NCI-H1930 (cell line): ENCODE data around the gene CDC42BPA.

Source experiments
- DNase-seq, 2 experiments: peaks; one replicate each; lab custom pipeline; 2025; lab: John Stamatoyannopoulos, UW

CDC42BPA gene

GRCh38 chr1:227333423-227333822 is 15.1 kb upstream of the CDC42BPA start:
- DNase-seq = no peak

DNA sequence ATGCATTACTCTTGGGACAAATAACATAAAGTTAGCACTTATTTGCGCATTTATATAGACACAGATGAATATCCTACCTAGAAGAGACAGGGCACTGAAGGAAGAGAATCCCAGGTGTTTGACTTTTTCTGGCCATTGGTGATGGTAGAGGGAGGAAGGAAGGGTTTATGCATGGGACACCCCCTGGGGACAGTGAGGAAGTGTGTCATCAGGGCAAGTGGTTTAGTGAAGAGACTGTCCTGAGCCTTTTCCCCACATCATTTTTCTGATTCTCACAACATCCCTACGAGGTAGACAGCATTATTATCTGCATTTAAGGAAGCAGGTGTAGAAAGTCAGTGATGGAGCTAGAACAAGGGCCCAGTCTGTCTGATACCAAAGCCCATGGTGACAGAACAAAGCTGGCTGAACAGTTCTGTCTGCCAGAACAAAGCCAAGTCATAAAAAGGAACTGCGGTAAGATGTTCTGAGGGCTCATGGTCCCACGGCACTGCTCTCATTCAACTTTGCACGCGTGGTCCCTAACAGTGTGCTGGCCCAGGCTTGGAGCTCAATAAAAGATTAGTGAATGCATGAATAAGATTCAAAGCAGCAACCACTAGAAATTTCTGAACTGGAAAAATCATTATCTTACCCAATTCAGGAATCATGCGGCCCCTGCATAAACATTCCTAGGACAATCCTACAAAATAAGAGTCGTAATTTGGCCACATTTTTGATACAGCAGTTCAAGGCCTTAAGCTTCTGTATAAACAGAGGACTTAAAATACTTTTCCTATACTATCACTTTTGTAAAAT is 12.2 kb upstream of the CDC42BPA start:
- DNase-seq = no peak

- no peak for DNase-seq
These were observed 10.2 kb upstream of the CDC42BPA start for GRCh38 chr1:227328405-227329019.

- DNase-seq = no peak
These were observed 6.9 kb upstream of the CDC42BPA start for GRCh38 chr1:227325156-227325555.

GRCh38 chr1:227323967-227324268 is 5.6 kb upstream of the CDC42BPA start:
- DNase-seq = no peak

- no peak for DNase-seq
These were observed 5.1 kb upstream of the CDC42BPA start for GRCh38 chr1:227323171-227323966.

DNA sequence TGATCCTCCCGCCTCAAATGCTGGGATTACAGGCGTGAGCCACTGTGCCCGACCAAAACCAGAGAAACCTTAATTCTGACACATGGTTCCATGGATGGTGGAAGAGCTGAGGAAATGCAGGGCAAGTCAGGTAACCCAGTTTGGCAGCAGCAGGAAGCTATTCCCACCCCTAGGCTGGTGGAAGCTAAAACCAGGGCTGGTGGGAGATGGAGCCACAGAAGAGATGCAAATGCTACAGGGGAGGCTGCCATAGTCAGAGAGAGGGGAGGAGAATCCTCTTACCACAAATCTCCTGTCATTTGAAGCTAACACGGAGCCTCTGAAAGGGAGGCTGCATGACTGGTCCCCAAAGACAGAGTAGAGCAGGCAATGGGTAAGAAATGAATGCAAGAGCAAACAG is 4.1 kb upstream of the CDC42BPA start:
- DNase-seq = no peak

GRCh38 chr1:227321035-227321434 is 2.7 kb upstream of the CDC42BPA start:
- no peak for DNase-seq

GRCh38 chr1:227320476-227320875 is 2.2 kb upstream of the CDC42BPA start:
- DNase-seq = no peak

GRCh38 chr1:227318853-227319607 is 738 bp upstream of the CDC42BPA start:
- peak; percentile 23 to 43 for DNase-seq

DNA sequence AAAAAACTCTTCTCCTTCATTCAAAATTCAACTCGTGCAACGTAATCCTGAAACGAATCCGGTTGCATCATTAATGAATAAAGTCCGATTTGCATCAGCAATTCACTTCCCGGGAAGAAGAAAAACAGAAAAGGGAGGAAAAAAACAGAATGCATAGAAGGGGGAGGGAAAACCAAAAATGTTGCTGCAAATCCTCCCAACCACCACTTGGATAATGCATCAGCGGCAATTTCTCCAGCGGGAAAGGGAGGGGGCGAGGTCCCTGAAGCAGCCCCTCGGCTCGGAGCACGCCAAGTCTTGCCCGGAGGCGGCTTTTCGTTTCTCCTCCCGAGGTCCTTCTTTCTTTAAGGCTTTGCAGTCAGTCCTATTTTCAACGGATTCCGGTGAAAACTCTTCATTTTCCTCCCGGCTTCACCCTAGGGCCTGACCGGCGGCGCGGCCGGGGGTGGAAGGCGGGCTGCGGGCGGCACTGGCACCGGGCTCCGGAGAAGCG is 723 bp downstream of the CDC42BPA start:
- peak in 1 of 2 experiments; percentile 43 for DNase-seq

DNA sequence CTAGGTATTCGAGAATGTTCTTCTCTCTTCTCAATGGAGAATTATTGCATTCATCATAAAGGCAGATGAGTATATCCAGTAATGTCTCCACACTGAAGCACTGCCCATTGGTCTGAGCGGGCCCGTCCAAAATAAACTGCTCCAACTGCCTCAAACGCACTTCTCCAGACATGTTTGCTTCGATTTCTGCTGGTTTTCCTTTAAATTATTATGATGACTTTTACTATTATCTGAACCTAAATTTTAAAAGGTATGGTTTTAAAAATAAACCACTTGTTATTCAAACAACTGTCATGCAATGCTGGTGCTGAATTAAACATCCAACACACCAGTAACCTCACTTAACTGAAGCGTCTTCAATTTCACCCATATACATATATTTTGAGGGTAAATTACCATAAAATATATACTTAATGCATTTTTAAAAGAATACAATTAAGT is 1.3 kb downstream of the CDC42BPA start:
- no peak for DNase-seq

DNA sequence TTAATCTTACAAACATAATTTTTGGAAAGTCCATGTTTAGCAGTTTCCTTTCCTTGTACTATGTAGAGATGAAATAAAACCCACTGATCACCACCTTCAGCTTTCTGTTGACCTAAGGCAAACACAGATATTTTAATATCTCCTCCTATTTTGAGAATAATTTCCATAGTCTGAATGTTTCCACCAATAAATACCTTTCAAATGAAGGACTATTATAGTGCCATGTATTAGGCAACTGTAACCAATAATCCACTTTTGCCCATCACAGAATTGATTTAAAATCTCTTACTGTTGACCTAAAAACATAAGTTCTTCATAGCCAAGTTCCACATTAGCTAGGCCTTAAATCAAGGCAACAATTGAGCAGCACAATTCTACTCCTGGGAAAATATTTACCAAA is 1.8 kb downstream of the CDC42BPA start:
- DNase-seq = no peak

DNA sequence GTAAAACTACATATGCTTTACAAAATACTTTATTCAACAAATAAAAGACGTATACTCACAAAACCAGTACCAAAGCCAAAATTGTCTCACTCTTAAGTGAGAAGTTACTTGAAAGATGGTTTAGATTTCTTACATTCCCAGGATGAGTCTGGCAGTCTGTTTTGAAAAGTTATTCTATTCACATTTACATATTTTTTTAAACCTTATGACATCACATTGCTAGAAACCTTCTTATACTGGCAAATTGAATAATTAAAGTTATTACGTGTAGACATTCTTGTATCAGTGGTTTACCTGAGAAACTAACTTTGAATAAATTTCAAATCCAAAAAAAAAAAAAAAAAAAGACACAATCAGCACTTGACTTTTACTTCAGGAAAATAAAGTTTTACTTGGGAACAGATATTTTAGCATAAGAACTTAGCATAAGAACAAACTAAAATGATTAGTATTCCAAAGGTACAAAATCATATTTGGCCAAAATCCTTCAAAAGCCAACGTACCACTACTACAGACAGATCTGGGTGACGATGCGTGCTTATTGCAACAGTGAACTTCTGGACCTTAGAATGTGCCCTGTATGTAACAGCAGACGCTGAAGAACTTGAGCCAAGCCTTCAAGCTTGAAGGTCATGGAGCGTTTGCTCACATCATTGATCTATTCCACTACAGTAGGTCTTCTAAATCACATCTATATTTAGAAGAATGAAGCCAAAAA is 2.5 kb downstream of the CDC42BPA start:
- no peak for DNase-seq

DNA sequence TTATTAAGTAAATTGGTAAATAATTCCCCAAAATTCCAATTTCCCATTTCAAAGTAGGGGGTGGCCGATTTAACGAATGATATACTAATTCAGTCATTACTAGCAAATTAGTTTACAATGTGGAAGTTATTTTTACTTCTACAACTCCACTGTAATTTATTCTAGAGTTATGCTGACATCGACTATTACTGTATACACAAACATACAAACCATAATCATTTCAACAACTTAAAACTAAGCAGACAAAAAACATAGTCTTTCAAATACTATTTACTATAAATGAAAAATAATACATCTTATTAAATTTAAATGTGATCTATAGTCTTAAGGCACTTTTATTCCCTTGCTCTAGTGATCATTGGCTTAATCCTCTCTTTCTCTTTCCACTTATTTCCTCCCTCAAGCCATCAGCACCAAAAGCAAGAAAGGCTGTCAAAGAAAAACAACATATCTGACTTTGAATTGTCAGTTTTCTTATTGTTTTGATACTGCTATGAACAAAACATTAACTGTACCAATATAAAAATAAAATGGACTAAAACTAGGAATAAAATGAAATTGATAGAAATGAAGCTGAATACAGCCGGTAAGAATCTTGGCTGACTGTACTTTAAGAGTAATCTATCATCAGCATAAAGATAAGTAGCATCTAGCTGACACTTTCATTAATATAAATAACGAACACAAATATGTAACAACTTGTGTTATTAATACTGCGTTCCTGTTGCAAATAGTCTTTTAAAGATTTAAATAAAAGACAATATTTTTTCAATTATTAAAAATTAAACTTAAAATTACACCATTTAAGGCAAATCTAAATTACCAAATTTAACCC is 4.1 kb downstream of the CDC42BPA start:
- DNase-seq = no peak

DNA sequence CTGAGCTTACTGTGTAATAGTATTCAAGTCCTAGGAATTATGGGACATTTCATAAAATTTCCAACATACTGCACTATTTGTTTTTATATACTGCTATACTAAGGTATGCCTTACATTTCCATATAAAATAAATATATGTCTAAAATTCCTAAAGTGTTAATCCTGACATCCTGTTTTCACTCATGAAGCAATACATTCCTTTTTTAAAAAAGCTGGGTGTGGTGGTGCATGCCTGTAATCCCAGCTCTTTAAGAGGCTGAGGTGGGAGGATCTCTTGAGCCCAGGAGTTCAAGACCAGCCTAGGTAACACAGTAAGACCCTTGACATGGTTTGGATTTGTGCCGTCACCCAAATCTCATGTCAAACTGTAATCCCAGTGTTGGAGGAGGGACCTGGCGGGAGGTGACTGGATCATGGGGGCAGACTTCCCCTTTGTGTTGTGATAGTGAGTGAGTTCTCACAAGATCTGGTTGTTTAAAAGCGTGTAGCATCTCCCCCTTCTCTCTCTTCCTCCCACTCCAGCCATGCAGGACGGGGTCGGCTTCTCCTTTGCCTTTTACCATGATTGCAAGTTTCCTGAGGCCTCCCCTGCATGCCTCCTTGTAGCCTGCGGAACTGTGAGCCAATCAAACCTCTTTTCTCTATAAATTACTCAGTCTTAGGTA is 5.8 kb downstream of the CDC42BPA start:
- no peak for DNase-seq

DNA sequence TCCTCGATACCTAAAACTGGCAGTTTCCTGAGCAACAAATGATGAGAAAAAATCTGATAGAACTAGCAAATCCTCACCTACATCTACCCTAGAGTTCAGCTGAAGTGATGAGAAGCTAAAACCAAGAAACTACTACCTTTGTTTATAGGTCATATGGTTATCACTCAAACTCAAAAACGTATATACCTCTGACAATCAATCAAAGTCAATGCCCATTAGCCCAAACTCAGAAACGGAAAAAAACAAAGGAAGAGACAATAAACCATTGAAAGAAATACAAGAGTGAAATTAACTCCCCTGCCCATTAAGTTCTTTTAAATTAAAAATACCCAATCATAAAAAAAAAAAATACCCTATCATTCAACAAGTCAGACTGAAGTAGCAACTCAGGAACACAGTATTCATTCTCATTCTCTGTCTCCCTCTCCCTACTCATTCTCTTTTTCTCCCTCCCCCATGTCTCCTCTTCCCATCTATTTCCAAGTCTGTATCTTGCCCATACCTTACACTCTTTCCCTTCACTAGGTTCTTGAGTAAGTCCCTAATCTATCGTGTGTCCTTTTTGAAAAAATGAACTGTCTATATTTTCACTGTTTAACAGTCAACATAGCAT is 6.8 kb downstream of the CDC42BPA start:
- no peak for DNase-seq

DNA sequence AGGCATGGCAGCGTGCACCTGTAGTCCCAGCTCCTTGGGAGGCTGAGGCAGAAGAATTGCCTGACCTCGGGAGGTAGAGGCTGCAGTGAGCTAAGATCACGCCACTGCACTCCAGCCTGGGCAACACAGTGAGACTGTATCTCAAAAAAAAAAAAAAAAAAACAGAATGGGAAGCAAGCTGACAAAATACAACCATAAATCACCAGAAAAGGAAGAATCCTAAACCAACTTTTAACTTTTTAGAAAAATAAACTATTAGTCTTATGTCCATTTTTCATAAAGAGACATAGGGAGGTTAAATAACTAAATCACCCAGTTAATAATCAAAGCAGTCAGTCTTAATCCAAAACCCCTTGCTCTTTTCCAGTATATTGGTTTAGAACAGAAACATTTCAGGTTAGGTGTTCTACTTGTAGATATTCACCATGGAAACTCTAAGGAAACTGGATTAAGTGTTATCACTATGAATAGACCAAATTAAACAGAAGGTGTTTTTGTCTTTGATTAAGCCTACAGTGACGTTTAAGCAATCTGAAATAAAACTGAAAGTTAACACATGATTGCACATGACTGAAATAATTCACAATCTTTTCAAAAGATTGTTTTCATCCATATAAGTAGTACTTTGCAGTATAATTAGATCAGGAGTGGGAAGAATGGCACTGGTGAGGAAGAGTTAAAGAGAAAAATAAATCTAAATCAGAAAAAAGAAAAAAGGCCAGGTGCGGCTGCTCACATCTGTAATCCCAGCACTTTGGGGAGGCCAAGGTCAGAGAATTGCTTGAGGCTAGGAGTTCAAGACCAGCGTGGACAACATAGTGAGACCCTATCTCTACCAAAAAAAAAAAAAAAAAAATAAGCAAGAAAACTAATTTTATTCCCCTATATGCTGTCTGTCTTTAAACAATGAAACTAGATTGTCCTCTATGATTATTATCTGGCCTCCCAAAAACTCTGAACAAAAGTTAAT is 9.6 kb downstream of the CDC42BPA start:
- DNase-seq = no peak
